Endothelial cell (in vitro differentiated cells): ENCODE measurements around the gene HMGA1. TPM values are rescaled to one million over a fixed set of nuclear protein-coding genes. Genes with fewer than 3 reads are reported as not detected.

ENCODE experiments used
- DNase-seq: peaks from one replicate; pipeline ENCODE4 v3.0.0; 2021; ENCODE audit warnings: low spot score
- H3K27ac Mint-ChIP-seq: one replicate; pipeline ENCODE4 v1.8.0; 2021; ENCODE audit warnings: mixed read lengths, inconsistent platforms; ENCODE audit not compliant: unreplicated experiment
- H3K27me3 Mint-ChIP-seq: one replicate; pipeline ENCODE4 v1.8.0; 2021; ENCODE audit warnings: mild to moderate bottlenecking, moderate library complexity, mixed read lengths, inconsistent platforms; ENCODE audit not compliant: unreplicated experiment
- H3K36me3 Mint-ChIP-seq: one replicate; pipeline ENCODE4 v1.8.0; 2021; ENCODE audit warnings: mild to moderate bottlenecking, low read depth, mixed read lengths, inconsistent platforms; ENCODE audit not compliant: unreplicated experiment
- H3K4me1 Mint-ChIP-seq: one replicate; pipeline ENCODE4 v1.8.0; 2021; ENCODE audit warnings: mild to moderate bottlenecking, mixed read lengths, inconsistent platforms; ENCODE audit not compliant: unreplicated experiment
- H3K4me3 Mint-ChIP-seq: one replicate; pipeline ENCODE4 v1.8.0; 2021; ENCODE audit warnings: mild to moderate bottlenecking, mixed read lengths, inconsistent platforms; ENCODE audit not compliant: unreplicated experiment
- H3K9me3 Mint-ChIP-seq: one replicate; pipeline ENCODE4 v1.8.0; 2021; ENCODE audit warnings: mixed read lengths, inconsistent platforms; ENCODE audit not compliant: unreplicated experiment
- total RNA-seq: library from RNA; stranded (reverse); fragmentation: NEBNext Ultra II Directional; extraction: Animal tissue kit (Norgen Biotek cat#: 25700); gene quantifications from one replicate; pipeline ENCODE4 v1.2.1, GENCODE V29; 2021; ENCODE audit not compliant: unreplicated experiment
- TF ChIP-seq, protein P1 (sequence below): fragments of 200-600 bp; sonication (generic); IDR thresholded peaks from one replicate; pipeline ENCODE4 v1.5.0; 2021; ENCODE audit warnings: antibody characterized with exemption; ENCODE audit not compliant: unreplicated experiment

Gene HMGA1
- total RNA-seq, 1 donor from 2014 or later, result 528 TPM

DNA sequence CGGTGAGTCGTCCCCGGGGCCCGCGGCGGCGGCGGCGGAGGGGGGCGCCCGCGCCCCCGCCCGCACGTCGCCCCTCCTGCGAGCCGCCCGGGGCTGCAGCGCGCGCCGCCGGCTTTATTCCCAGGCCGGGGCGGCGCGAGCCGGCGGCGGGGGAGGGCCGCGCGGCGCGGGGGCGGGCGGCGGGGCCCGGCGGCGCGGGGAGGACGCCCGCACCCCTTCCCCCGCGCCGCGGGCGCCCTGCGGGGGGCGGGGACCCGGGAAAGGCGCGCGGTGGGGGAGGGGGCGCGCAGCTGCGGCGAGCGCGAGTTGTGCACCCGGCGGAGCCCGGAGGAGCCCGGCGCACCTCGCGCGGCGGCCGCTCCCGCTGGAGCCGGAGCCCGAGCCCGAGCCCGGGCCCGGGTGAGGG is 646 bp downstream of the HMGA1 start:
- TF ChIP-seq, protein P1, sequence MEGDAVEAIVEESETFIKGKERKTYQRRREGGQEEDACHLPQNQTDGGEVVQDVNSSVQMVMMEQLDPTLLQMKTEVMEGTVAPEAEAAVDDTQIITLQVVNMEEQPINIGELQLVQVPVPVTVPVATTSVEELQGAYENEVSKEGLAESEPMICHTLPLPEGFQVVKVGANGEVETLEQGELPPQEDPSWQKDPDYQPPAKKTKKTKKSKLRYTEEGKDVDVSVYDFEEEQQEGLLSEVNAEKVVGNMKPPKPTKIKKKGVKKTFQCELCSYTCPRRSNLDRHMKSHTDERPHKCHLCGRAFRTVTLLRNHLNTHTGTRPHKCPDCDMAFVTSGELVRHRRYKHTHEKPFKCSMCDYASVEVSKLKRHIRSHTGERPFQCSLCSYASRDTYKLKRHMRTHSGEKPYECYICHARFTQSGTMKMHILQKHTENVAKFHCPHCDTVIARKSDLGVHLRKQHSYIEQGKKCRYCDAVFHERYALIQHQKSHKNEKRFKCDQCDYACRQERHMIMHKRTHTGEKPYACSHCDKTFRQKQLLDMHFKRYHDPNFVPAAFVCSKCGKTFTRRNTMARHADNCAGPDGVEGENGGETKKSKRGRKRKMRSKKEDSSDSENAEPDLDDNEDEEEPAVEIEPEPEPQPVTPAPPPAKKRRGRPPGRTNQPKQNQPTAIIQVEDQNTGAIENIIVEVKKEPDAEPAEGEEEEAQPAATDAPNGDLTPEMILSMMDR, result no peak
- H3K4me3 Mint-ChIP-seq, result no peak overlapping the region
- peaks cover 17% of the 10 kb centered on the region for H3K4me1 Mint-ChIP-seq
- no peak for DNase-seq
- H3K27me3 Mint-ChIP-seq, result peaks cover 18% of the 10 kb centered on the region
- no peak overlapping the region for H3K27ac Mint-ChIP-seq
- no peaks in the 10 kb centered on the region for H3K9me3 Mint-ChIP-seq
- H3K36me3 Mint-ChIP-seq, result peaks cover 11% of the 10 kb centered on the region

DNA sequence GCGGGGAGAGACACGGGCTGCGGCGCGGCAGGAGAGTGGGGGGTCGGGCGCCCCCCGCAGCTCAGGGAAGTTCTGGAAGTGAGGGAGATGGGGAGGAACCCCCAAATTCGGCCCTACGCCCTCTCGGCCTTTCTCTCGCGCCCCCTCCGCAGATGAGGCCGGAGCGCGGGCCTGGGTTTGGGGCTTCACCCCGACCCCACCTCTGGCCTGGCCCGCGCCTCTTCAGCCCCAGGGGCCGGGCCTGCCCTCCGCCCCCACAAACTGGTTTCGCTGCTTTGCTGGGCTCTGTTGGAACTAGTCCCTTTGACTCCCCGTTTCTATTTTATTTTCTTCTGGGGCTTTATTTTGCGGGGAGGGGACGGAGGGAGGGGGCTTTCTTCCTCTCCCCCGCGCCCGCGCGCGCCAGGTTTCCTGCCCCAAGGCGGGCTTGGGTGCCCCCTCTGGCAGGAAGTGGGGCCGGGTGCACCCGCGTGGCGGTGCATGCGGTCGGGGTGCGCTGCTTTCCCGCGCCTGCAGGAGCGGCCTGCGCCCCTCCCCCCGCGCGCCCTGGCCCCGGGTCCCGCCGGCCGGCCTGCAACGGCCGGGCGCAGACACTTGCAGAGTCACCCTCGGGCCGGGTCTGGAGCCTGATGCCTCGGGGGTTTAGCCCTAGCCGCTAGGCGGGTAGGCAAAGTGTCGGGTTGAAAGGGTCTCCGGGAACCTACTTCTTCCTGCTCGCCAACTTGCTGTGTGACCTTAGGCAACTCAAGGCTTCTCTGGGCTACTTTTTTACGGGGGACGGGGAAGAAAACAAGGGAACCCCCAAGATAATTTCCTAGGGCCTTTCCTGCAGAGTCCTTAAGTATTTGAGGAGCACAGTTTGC is 1.3 kb downstream of the HMGA1 start:
- H3K27ac Mint-ChIP-seq, result peak overlapping the region; percentile 46
- H3K4me3 Mint-ChIP-seq, result peak overlapping the region; percentile 88
- peaks cover 16% of the 10 kb centered on the region for H3K36me3 Mint-ChIP-seq
- TF ChIP-seq, protein P1, result peak; percentile 42
- peaks cover 18% of the 10 kb centered on the region for H3K27me3 Mint-ChIP-seq
- DNase-seq, result peak; percentile 57
- H3K4me1 Mint-ChIP-seq, result peaks cover 19% of the 10 kb centered on the region
- no peaks in the 10 kb centered on the region for H3K9me3 Mint-ChIP-seq

DNA sequence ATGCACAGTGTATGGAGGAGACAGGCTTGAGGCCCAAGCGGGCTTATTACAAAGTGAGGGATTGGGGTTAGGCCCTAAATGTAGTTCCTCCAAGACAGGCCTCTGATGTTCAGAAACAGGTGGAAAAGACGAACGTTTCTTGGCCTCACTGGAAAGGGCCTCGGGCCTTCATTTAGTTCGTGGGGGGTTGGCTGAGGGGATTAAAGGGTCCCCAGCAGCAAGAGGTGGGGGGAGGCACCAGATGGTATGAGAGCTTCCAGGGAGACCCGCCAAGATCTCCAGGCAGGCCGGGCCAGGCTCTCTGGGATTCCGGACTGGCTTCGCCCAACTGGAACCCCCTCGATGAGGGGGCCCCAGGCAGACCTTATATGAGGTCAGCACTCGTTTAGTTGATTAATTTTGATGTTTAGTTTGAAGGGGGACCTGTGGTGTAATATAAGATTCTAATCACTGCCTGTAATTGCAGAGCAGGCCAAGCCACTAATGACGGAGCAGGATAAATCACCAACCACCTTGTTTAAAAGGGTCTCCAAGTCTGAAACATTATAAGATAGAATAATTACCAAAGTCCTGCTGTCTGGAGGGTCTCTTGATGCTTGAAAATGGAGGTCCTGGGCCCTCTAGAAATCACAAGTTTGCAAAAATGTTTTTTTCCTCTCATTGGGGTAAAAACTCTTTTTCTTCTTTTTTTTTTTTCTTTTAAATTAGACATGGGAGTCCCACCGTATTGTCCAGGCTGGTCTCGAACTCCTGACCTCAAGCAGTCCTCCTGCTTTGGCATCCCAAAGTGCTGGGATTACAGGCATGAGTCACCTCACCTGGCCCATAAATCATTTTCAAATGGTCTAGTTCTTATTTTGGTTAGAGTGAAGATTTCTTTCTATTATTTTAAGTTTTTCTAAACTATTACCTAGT is 2.2 kb downstream of the HMGA1 start:
- DNase-seq, result no peak
- Mint-ChIP-seq H3K27ac (peak overlapping the region; percentile 46), H3K9me3 (no peaks in the 10 kb centered on the region), H3K4me3 (peak overlapping the region; percentile 88), H3K27me3 (peaks cover 18% of the 10 kb centered on the region), H3K36me3 (peaks cover 23% of the 10 kb centered on the region), H3K4me1 (peaks cover 20% of the 10 kb centered on the region)
- TF ChIP-seq, protein P1, result no peak

DNA sequence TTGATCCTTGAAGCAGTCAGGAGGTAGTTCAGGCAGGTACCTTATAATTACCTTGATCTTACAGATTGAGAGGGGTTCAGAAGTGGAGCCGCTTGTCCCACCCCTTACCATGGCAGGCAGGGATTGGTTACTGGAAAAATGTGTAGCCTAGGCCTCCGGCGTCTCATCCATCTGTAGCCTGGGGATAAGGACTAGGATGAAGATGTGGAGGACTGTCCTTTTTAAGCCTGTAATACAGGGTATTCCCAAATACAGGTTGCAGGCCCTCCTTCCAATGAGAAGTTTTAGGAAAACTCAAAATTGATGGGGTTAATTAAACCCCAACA is 2.8 kb downstream of the HMGA1 start:
- Mint-ChIP-seq H3K27me3 (peaks cover 15% of the 10 kb centered on the region), H3K4me3 (peak overlapping the region; percentile 88), H3K36me3 (peaks cover 23% of the 10 kb centered on the region), H3K4me1 (peaks cover 13% of the 10 kb centered on the region), H3K27ac (no peak overlapping the region), H3K9me3 (no peaks in the 10 kb centered on the region)
- TF ChIP-seq, protein P1, result no peak
- no peak for DNase-seq

DNA sequence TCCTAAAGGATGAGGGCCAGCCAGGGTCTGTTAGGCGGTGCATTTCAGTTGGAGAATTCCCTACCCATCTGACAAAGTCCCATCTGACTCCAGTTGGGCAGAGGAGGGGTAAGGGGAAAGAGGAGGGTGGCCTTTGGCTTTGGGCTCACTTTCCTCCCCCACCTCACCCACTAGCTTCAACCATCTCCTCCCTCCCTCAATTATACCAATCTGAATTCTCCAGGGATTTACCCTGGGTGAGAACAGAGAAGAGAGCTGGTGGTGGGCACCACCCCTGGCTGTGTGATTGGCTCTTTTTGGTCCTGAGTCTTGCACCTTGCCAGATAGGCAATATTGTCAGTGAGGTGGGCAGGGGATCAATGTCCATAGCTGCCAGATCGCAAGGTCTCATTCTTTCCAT is 3.2 kb downstream of the HMGA1 start:
- no peak for DNase-seq
- Mint-ChIP-seq H3K27ac (no peak overlapping the region), H3K27me3 (peaks cover 14% of the 10 kb centered on the region), H3K36me3 (peaks cover 23% of the 10 kb centered on the region), H3K4me3 (peak overlapping the region; percentile 49), H3K9me3 (no peaks in the 10 kb centered on the region), H3K4me1 (peaks cover 12% of the 10 kb centered on the region)
- TF ChIP-seq, protein P1, result no peak
